H1 (cell line): ENCODE measurements around the gene CDC42EP3. TPM values are rescaled to one million over a fixed set of nuclear protein-coding genes. Genes with fewer than 3 reads are reported as not detected.

Source experiments
- CTCF ChIA-PET: fragments of 300-600 bp; sonication (Branson Sonifier 250); formaldehyde crosslinking; loops from one replicate; lab custom pipeline; 2021; ENCODE audit not compliant: partially characterized antibody; lab: Charles Lee
- POLR2A ChIA-PET: fragments of 300-600 bp; sonication (Branson Sonifier 250); formaldehyde crosslinking; loops from one replicate; lab custom pipeline; 2021; ENCODE audit warnings: inconsistent platforms; ENCODE audit not compliant: partially characterized antibody; lab: Charles Lee
- DNase-seq, 2 experiments: peaks; one replicate each; pipeline versions ENCODE4 v3.0.0 to v3.0.0-alpha.2; 2010 to 2022; ENCODE audit warnings: low spot score in 2 of 2, low read depth in 1 of 2, mixed read lengths in 1 of 2
- FAIRE-seq: peaks from 2 replicates; lab custom pipeline; 2011; peaks lifted over from hg19 to GRCh38; lab: Jason Lieb, UNC
- H2AFZ ChIP-seq: 2 replicates; pipeline ENCODE4 v1.8.1; 2012; ENCODE audit warnings: low read length, inconsistent platforms
- H2AK5ac ChIP-seq: 2 replicates; pipeline ENCODE4 v1.6.1; 2013; ENCODE audit warnings: low read depth, low read length
- H2BK120ac ChIP-seq: replicated peaks from 2 replicates; pipeline ENCODE3; 2013; ENCODE audit warnings: low read depth, low read length, inconsistent platforms
- H2BK12ac ChIP-seq: 2 replicates; pipeline ENCODE4 v1.6.1; 2013; ENCODE audit warnings: low read depth, low read length
- H2BK15ac ChIP-seq: 2 replicates; pipeline ENCODE4 v1.6.1; 2013; ENCODE audit warnings: low read length
- H2BK20ac ChIP-seq: 2 replicates; pipeline ENCODE4 v1.6.1; 2013; ENCODE audit warnings: low read length
- H2BK5ac ChIP-seq: 2 replicates; pipeline ENCODE4 v1.6.1; 2013; ENCODE audit warnings: low read depth, low read length
- H3K14ac ChIP-seq: 2 replicates; pipeline ENCODE4 v1.6.1; 2013; ENCODE audit warnings: inconsistent platforms; ENCODE audit not compliant: insufficient read length
- H3K18ac ChIP-seq: 2 replicates; pipeline ENCODE4 v1.6.1; 2013; ENCODE audit warnings: low read length; ENCODE audit errors: extremely low read depth
- H3K23ac ChIP-seq: 2 replicates; pipeline ENCODE4 v1.6.1; 2013; ENCODE audit warnings: inconsistent platforms; ENCODE audit not compliant: insufficient read length
- H3K23me2 ChIP-seq: 2 replicates; pipeline ENCODE4 v1.6.1; 2013; ENCODE audit warnings: low read depth, low read length
- H3K27ac ChIP-seq: 2 replicates; pipeline ENCODE4 v1.6.1; 2011; ENCODE audit warnings: low read depth, low read length, inconsistent platforms
- H3K27me3 ChIP-seq, 4 experiments: replicated peaks in 1 of 4; 1 replicate in 1 of 4; 2 replicates in 3 of 4; pipeline versions ENCODE4 v1.6.1 to v1.8.1; 2011 to 2013; ENCODE audit warnings: low read length in 3 of 4, mild to moderate bottlenecking in 3 of 4, inconsistent platforms in 2 of 4, mixed read lengths in 2 of 4, moderate library complexity in 1 of 4; ENCODE audit not compliant: control insufficient read depth in 3 of 4, insufficient read depth in 3 of 4; ENCODE audit errors: extremely low read depth in 1 of 4
- H3K36me3 ChIP-seq, 4 experiments: 2 replicates each; pipeline versions ENCODE4 v1.6.1 to v1.8.1; 2011 to 2013; ENCODE audit warnings: mild to moderate bottlenecking in 4 of 4, low read length in 3 of 4, moderate library complexity in 2 of 4, control low read depth in 1 of 4, inconsistent platforms in 1 of 4; ENCODE audit not compliant: insufficient read depth in 4 of 4, control insufficient read depth in 2 of 4
- H3K4ac ChIP-seq: replicated peaks from 2 replicates; pipeline ENCODE3; 2013; ENCODE audit warnings: low read length, low read depth, mixed read lengths, inconsistent platforms; ENCODE audit not compliant: insufficient read length
- H3K4me1 ChIP-seq, 4 experiments: replicated peaks in 1 of 4; 1 replicate in 1 of 4; 2 replicates in 3 of 4; pipeline versions ENCODE4 v1.6.1 to v1.8.1; 2011 to 2013; ENCODE audit warnings: low read length in 3 of 4, inconsistent platforms in 2 of 4, mixed read lengths in 1 of 4; ENCODE audit not compliant: insufficient read depth in 4 of 4, control insufficient read depth in 3 of 4
- H3K4me2 ChIP-seq, 2 experiments: 2 replicates each; pipeline versions ENCODE4 v1.6.1 to v1.8.1; 2011 to 2013; ENCODE audit warnings: low read depth in 2 of 2, low read length in 2 of 2, control low read depth in 1 of 2, inconsistent platforms in 1 of 2, mild to moderate bottlenecking in 1 of 2; ENCODE audit not compliant: insufficient read depth in 1 of 2
- H3K4me3 ChIP-seq, 4 experiments: fragments of 200-600, 300-600 bp in 1 of 4; sonication (generic), shearing (Covaris generic), sonication (Bioruptor Twin) in 1 of 4; 2 replicates each; pipeline versions ENCODE4 v1.5.1 to v1.8.1; 2011 to 2016; ENCODE audit warnings: low read length in 4 of 4, low read depth in 3 of 4, control low read depth in 2 of 4, inconsistent platforms in 2 of 4, mild to moderate bottlenecking in 2 of 4, mixed read lengths in 1 of 4, moderate library complexity in 1 of 4; ENCODE audit not compliant: insufficient read depth in 2 of 4; ENCODE audit errors: extremely low read depth in 1 of 4
- H3K56ac ChIP-seq: replicated peaks from 2 replicates; pipeline ENCODE3; 2013; ENCODE audit warnings: low read depth, mild to moderate bottlenecking, mixed read lengths, low read length, inconsistent platforms; ENCODE audit not compliant: insufficient read length
- H3K79me1 ChIP-seq: 2 replicates; pipeline ENCODE4 v1.6.1; 2013; ENCODE audit warnings: low read depth, low read length, control low read depth
- H3K79me2 ChIP-seq, 2 experiments: 2 replicates each; pipeline versions ENCODE4 v1.6.1 to v1.8.1; 2012 to 2013; ENCODE audit warnings: low read length in 2 of 2, mild to moderate bottlenecking in 2 of 2, inconsistent platforms in 1 of 2; ENCODE audit not compliant: insufficient read depth in 2 of 2, control insufficient read depth in 1 of 2
- H3K9ac ChIP-seq, 4 experiments: replicated peaks in 1 of 4; 1 replicate in 1 of 4; 2 replicates in 3 of 4; pipeline versions ENCODE4 v1.6.1 to v1.8.1; 2011 to 2013; ENCODE audit warnings: low read depth in 3 of 4, low read length in 3 of 4, control low read depth in 2 of 4, mild to moderate bottlenecking in 2 of 4, moderate library complexity in 2 of 4, inconsistent platforms in 1 of 4; ENCODE audit errors: extremely low read depth in 1 of 4
- H3K9me3 ChIP-seq, 2 experiments: 2 replicates each; pipeline versions ENCODE4 v1.6.1 to v1.8.1; 2012 to 2013; ENCODE audit warnings: mild to moderate bottlenecking in 2 of 2, moderate library complexity in 2 of 2, control low read depth in 1 of 2, inconsistent platforms in 1 of 2, low read depth in 1 of 2, low read length in 1 of 2, mixed read lengths in 1 of 2; ENCODE audit not compliant: insufficient read depth in 2 of 2
- H4K20me1 ChIP-seq, 2 experiments: replicated peaks in 1 of 2; 2 replicates each; pipeline versions ENCODE3 to v1.8.1; 2011 to 2013; ENCODE audit warnings: inconsistent platforms in 2 of 2, low read length in 2 of 2, mild to moderate bottlenecking in 1 of 2; ENCODE audit not compliant: insufficient read depth in 2 of 2, control insufficient read depth in 1 of 2
- H4K5ac ChIP-seq: 2 replicates; pipeline ENCODE4 v1.6.1; 2013; ENCODE audit warnings: low read length, low read depth, mixed read lengths, inconsistent platforms; ENCODE audit not compliant: insufficient read length
- H4K8ac ChIP-seq: 2 replicates; pipeline ENCODE4 v1.8.0; 2013; ENCODE audit warnings: mild to moderate bottlenecking, moderate library complexity, low read length, inconsistent platforms; ENCODE audit not compliant: insufficient read depth; ENCODE audit errors: extremely low read depth
- H4K91ac ChIP-seq: replicated peaks from 2 replicates; pipeline ENCODE3; 2013; ENCODE audit warnings: low read length, mixed read lengths, inconsistent platforms; ENCODE audit not compliant: insufficient read length
- CREB1 ChIP-seq: IDR thresholded peaks from 2 replicates; pipeline ENCODE4 v1.6.1; 2012; ENCODE audit warnings: inconsistent platforms
- POLR2A ChIP-seq, 2 experiments: IDR thresholded peaks; 1 replicate in 1 of 2; 2 replicates in 1 of 2; pipeline ENCODE4 v1.6.1; 2011; ENCODE audit warnings: low read depth in 2 of 2, low read length in 2 of 2, mild to moderate bottlenecking in 2 of 2; ENCODE audit errors: control extremely low read depth in 1 of 2
- WGBS, 2 experiments: shearing (Covaris generic) in 1 of 2; methylation state at CpG; one replicate each; pipeline versions ENCODE4 v1.1.6 to v1.1.7; 2013 to 2015; ENCODE audit warnings: low lambda C conversion rate in 2 of 2, mixed read lengths in 2 of 2, inconsistent platforms in 1 of 2, low coverage in 1 of 2, missing lambda C conversion rate in 1 of 2; ENCODE audit not compliant: insufficient replicate concordance in 2 of 2, insufficient coverage in 1 of 2, insufficient read length in 1 of 2; ENCODE audit errors: extremely low coverage in 1 of 2, missing lambda C conversion rate in 1 of 2; 5-methylcytosine and 5-hydroxymethylcytosine counted together
- polyA plus RNA-seq, 7 experiments: library from polyadenylated mRNA; depleted of rRNA in 3 of 7; stranded (reverse) in 5 of 7; unstranded in 2 of 7; fragments of >200 nt in 5 of 7; fragments of 200-250 nt in 2 of 7; gene quantifications; 1 replicate in 5 of 7; 2 replicates in 1 of 7; 4 replicates in 1 of 7; pipeline versions ENCODE4 v1.2.1 to v1.2.3, GENCODE V29; 2011 to 2013; ENCODE audit warnings: missing spikeins in 2 of 7, mixed read lengths in 2 of 7
- total RNA-seq: library from RNA; stranded (reverse); fragmentation: NEBNext Ultra II Directional; extraction: Animal tissue kit (Norgen Biotek cat#: 25700); gene quantifications from 2 replicates; pipeline ENCODE4 v1.2.1, GENCODE V29; 2021

CDC42EP3 gene
- total and polyA plus RNA-seq, 2 of the 8 experiments (the other 6 are each of a cell fraction or from before 2014, with no cell fraction given) = 18.4 to 24.7 TPM

- TF ChIP-seq CREB1 (no peak), POLR2A (IDR thresholded peaks at IDR 0.05; ENCODE audit: control extremely low read depth in 1 of 2, low read depth in 2 of 2, low read length in 2 of 2) (no peak)
- Histone ChIP-seq H2BK5ac (no peak overlapping the region), H3K4me3 (no peak overlapping the region), H4K20me1 (no peaks in the 10 kb centered on the region), H3K79me2 (no peaks in the 10 kb centered on the region), H3K23ac (no peak overlapping the region), H3K27me3 (no peaks in the 10 kb centered on the region), H3K56ac (no peak overlapping the region), H4K8ac (no peak overlapping the region), H3K4me2 (no peak overlapping the region), H3K4me1 (peaks cover 0 to 4% (median 0%) of the 10 kb centered on the region in 4 experiments; a peak in 2 of 7 replicates), H2BK20ac (no peak overlapping the region), H4K91ac (no peak overlapping the region), H2BK15ac (no peak overlapping the region), H3K14ac (no peak overlapping the region), H3K18ac (no peak overlapping the region), H3K27ac (no peak overlapping the region), H3K36me3 (no peaks in the 10 kb centered on the region), H3K79me1 (no peaks in the 10 kb centered on the region), H3K23me2 (no peaks in the 10 kb centered on the region; the same call in 1 of the 2 replicates), H4K5ac (no peak overlapping the region), H3K9me3 (peaks cover 0 to 8% of the 10 kb centered on the region in 2 experiments; a peak in 1 of 4 replicates), H2BK120ac (no peak overlapping the region), H3K4ac (no peak overlapping the region), H2BK12ac (no peak overlapping the region), H2AFZ (no peak overlapping the region), H3K9ac (no peak overlapping the region), H2AK5ac (no peak overlapping the region)
- ChIA-PET POLR2A (no interaction called here), CTCF (interaction anchor here (0.6 kb wide), 1 partner anchor 26 kb away, joined by 3 read pairs; no protein-coding TSS in a partner anchor)
- WGBS, 2 experiments = 96% methylated on average over 3 of the region's 3 CpGs; no CpG with 5 or more reads in 1 of the 2 experiments
- DNase-seq (no peak), FAIRE-seq (no peak)
Observed at GRCh38 chr2:37593694-37594093, 77.7 kb downstream of the CDC42EP3 start.
